Transverse colon (tissue), 3 donors: Measurements from ENCODE around the gene MTERF4.

ENCODE experiments used
- POLR2A ChIP-seq: fragments of 450-650 bp; IDR thresholded peaks from one replicate; pipeline ENCODE4 v1.6.1; 2016; ENCODE audit warnings: antibody characterized with exemption, mild to moderate bottlenecking, moderate library complexity
- TF ChIP-seq, protein P1 (sequence below), 5 experiments: fragments of 200-600 bp in 3 of 5; fragments of 450-650 bp in 2 of 5; sonication (generic) in 3 of 5; IDR thresholded peaks; 1 replicate in 2 of 5; 2 replicates in 3 of 5; pipeline ENCODE4 v1.5.1; 2016 to 2017; ENCODE audit warnings: antibody characterized with exemption in 5 of 5, inconsistent platforms in 3 of 5, mild to moderate bottlenecking in 2 of 5, moderate library complexity in 1 of 5

GRCh38 chr2:241064802-241065354 is 37.2 kb downstream of the MTERF4 start:
- TF ChIP-seq, protein P1, sequence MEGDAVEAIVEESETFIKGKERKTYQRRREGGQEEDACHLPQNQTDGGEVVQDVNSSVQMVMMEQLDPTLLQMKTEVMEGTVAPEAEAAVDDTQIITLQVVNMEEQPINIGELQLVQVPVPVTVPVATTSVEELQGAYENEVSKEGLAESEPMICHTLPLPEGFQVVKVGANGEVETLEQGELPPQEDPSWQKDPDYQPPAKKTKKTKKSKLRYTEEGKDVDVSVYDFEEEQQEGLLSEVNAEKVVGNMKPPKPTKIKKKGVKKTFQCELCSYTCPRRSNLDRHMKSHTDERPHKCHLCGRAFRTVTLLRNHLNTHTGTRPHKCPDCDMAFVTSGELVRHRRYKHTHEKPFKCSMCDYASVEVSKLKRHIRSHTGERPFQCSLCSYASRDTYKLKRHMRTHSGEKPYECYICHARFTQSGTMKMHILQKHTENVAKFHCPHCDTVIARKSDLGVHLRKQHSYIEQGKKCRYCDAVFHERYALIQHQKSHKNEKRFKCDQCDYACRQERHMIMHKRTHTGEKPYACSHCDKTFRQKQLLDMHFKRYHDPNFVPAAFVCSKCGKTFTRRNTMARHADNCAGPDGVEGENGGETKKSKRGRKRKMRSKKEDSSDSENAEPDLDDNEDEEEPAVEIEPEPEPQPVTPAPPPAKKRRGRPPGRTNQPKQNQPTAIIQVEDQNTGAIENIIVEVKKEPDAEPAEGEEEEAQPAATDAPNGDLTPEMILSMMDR (IDR thresholded peaks at IDR 0.05) = no peak
- no peak for TF ChIP-seq POLR2A
